GM23338 (cell line): Measurements from ENCODE around the gene GTF2E1. TPM values are rescaled to one million over a fixed set of nuclear protein-coding genes. Genes with fewer than 3 reads are reported as not detected.

Source experiments
- polyA plus RNA-seq: library from polyadenylated mRNA; unstranded; fragments of >200 nt; fragmentation: Nextera tagmentation; extraction: Ambion mirVana; gene quantifications from 2 replicates; pipeline ENCODE4 v1.2.1, GENCODE V29; 2016
- small RNA-seq: library from RNA; depleted of rRNA; stranded (forward); fragments of <200 nt; gene quantifications from one replicate; pipeline ENCODE3, GENCODE V24; 2014; ENCODE audit warnings: low replicate concordance
- total RNA-seq: library from RNA; depleted of rRNA; stranded (reverse); fragments of >200 nt; shearing (Covaris generic); gene quantifications from 2 replicates; pipeline ENCODE4 v1.2.3, GENCODE V29; 2014; rRNA removed

The GTF2E1 gene
- total and polyA plus RNA-seq, 2 experiments from 2014 or later = 24.3 to 69.0 TPM

Small RNAs within 50 kb of the gene (small RNA-seq; reads per million reads assigned to genes)
- not detected for gene MTCO1P29
- not detected for gene MTCO2P29

Other genes with a start within 250 kb of the GTF2E1 start
- gene NDUFB4, start 146.4 kb upstream of the GTF2E1 start, total RNA-seq = 149 and 199 TPM in 2 replicates
- gene NDUFB4, start 146.4 kb upstream of the GTF2E1 start, polyA plus RNA-seq = 716 and 796 TPM in 2 replicates
- not detected in 2 replicates for gene HGD, start 60.5 kb upstream of the GTF2E1 start, total RNA-seq
- gene HGD, start 60.5 kb upstream of the GTF2E1 start, polyA plus RNA-seq = not detected in 2 replicates
- gene RABL3, start 228 bp upstream of the GTF2E1 start, total RNA-seq = 9.8 and 13.1 TPM in 2 replicates
- 7.8 and 8.5 TPM in 2 replicates for gene RABL3, start 228 bp upstream of the GTF2E1 start, polyA plus RNA-seq
- gene STXBP5L, start 165.5 kb downstream of the GTF2E1 start, total RNA-seq = 2.9 and 4.2 TPM in 2 replicates
- 2.1 and 6.0 TPM in 2 replicates for gene STXBP5L, start 165.5 kb downstream of the GTF2E1 start, polyA plus RNA-seq